ENCODE results near the gene COL5A1.

COL5A1 gene

GRCh38 chr9:134804871-134805270 lies 163.3 kb downstream of the COL5A1 start:
- no peak for DNase-seq

DNA sequence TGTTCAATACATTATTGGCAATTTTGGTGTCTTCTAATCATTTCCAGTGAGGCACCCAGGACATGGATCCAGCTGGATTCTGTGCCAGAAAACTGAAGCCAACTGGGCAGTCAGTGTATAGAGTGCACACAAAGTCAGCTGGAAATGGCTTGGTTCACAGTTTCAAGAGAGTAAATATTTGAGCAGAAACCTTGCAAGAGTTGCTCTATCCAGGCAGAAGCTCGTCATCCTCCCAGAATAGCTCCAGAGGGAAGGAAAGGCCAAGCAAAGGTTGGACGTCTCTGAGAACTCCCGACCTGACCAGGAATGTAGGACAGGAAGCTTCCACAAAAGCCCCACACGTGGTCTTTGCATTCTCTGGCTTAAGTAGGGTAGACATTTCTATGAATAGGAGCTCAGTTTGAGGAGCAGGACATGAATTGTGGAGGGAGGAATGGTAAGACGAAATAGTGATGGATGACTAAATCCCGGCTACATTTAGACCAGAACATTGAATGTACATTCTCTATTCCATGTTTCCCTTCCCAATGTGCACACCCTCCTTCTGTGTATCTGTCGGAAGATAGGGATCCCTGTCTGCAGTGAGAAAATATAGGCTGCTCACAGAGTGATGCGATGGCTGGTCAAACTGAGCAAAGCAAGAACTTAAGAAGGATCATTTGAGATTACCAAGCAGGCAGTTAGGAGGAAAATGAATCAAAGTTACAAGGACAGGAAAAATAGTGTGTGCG lies 166.3 kb downstream of the COL5A1 start:
- DNase-seq, result no peak

GRCh38 chr9:134808447-134808792 lies 166.8 kb downstream of the COL5A1 start:
- DNase-seq, result no peak

GRCh38 chr9:134809292-134809691 lies 167.7 kb downstream of the COL5A1 start:
- DNase-seq, result no peak

- no peak for DNase-seq
These were observed 168.2 kb downstream of the COL5A1 start for GRCh38 chr9:134809826-134810225.

GRCh38 chr9:134811079-134811672 lies 169.6 kb downstream of the COL5A1 start:
- DNase-seq, result no peak

GRCh38 chr9:134811673-134812342 lies 170.2 kb downstream of the COL5A1 start:
- DNase-seq, result no peak

DNA sequence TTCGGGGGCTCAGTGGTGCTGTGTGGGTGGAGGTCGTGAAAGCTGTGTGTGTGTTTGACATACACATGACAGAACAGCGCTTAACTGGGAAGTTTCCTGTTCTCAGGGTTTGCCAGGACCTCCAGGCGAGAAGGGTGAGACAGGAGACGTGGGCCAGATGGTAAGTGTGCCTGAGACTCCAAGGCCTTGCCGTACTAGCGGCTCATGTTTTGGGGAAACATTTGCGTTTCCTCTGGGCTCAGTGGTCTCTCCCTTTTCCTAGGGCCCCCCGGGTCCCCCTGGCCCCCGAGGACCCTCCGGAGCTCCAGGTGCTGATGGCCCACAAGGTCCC lies 170.7 kb downstream of the COL5A1 start:
- DNase-seq, result no peak

GRCh38 chr9:134813841-134814240 lies 172.2 kb downstream of the COL5A1 start:
- no peak for DNase-seq

DNA sequence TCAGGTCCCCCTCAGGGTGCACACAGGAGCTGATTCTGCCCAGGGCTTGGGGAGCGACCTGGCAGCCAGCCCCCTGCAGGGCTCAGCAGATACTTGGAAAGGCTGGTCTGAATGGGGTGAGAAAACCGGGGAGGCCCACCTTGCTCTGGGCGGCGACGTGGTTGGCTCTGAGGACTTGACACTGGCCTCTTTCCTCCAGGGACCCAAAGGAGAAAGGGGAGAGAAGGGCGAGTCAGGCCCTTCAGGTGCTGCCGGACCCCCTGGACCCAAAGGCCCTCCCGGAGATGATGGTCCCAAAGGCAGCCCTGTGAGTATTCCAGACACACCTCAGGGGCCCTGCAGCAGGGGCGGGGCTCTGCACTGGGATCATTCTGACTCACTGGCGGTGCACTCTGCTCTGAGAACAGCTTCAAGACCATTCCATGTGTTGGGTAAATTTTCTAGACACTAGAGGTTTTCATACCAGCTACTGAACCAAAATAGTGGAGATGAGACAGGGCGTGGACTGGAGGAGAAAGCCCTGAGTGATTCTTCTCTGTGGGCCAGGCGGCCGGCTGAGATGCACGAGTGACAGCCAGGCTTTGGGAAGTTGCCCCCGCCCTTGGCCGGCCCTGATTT lies 173.1 kb downstream of the COL5A1 start:
- no peak for DNase-seq

DNA sequence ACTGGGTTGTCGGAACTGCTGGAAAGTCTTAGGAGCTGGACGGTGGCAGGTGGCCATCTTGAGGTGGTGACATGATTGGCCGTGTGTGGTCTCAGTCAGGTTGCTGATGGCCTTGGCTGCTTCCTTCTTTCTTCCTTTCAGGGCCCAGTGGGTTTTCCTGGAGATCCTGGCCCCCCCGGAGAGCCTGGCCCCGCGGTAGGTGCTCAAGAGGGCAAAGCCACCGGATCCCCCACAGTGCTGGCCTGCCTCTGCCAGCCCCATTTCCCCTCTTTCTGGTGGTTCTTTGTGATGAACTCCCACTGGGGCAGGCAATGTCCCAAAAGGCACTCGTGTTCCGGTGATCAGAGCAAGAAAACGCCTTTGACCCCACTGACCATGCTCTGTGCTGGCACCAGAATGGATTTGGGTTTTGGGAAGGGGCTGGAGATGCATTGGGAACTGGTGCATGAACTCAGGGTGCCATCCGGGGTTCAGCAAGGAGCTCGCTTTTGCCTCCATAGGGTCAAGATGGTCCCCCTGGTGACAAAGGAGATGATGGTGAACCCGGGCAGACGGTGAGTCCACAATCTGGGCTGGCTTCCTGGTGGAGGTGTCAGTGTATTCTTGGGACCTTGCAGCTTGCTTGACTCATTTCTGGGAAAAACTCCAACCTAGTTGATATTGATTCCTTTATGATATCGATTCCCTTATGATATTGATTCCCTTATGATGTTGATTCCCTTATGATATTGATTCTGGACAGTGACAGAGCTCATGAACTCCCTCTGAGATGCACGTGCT lies 174.0 kb downstream of the COL5A1 start:
- no peak for DNase-seq

DNA sequence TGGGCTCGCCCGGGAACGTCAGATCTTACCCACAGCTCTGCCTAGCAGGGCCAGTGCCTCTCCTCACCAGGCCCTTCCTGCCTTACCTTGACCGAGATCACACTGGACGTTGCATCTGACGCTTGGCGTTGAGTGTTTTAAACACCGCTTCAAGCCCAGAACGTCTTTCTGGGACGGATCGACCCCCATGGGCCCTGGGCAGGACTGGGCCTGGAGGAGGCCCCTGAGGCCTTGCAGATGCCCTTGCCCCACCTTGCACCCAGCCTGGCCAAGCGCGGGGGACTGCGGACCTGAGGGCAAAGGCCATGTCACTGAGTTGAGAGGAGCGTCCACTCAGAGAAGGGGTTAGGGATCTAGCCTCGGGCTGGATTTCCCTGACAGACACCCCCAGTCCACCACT lies 174.7 kb downstream of the COL5A1 start:
- no peak for DNase-seq

GRCh38 chr9:134818000-134818568 lies 176.5 kb downstream of the COL5A1 start:
- DNase-seq, result no peak

- no peak for DNase-seq
These were observed 177.0 kb downstream of the COL5A1 start for GRCh38 chr9:134818591-134818990.

DNA sequence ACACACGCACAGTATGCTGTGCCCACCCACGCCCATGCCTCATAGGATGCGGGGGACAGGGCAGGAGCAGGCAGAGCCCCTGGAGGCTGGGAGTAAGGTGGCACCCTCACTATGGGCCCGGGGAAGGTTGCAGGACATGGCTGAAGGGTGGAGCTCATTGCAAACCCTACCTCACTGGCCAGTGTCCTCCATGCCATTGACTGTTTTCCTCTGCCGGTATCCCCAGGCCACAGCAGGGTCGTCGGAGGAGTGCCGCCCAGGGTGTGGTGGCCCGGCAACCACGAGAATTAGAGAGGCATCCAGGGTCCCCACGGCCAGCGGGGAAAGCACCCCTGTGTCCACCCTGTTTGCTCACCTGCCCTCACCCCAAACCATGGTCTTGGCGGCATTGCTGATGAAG lies 179.3 kb downstream of the COL5A1 start:
- DNase-seq, result no peak

GRCh38 chr9:134822541-134822940 lies 180.9 kb downstream of the COL5A1 start:
- no peak for DNase-seq

- no peak for DNase-seq
These were observed 182.0 kb downstream of the COL5A1 start for GRCh38 chr9:134823623-134824022.

- DNase-seq, result no peak
These were observed 183.0 kb downstream of the COL5A1 start for GRCh38 chr9:134824583-134824982.

- DNase-seq, result no peak
These were observed 183.4 kb downstream of the COL5A1 start for GRCh38 chr9:134825025-134825424.

GRCh38 chr9:134826336-134827285 lies 185.0 kb downstream of the COL5A1 start:
- no peak for DNase-seq

DNA sequence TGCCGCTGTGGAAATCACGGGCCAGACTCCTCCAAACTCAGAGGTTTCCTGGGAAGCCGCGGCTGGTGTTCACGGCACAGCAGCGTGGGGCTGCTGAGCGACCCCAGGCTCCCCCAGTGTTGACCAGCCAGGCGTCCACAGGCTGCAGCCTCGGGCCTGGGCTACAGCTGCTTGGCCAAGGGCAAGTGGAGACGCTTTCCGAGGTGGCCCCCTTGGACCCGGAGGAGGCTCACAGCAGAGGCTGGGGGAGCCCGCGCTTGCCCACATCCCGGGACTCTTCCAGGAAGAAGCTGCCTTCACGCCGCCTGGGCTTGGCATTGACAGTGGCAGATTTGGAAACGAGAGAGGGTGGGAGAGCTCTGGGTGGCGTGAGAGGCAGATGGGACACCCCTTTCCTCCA lies 186.0 kb downstream of the COL5A1 start:
- no peak for DNase-seq

DNA sequence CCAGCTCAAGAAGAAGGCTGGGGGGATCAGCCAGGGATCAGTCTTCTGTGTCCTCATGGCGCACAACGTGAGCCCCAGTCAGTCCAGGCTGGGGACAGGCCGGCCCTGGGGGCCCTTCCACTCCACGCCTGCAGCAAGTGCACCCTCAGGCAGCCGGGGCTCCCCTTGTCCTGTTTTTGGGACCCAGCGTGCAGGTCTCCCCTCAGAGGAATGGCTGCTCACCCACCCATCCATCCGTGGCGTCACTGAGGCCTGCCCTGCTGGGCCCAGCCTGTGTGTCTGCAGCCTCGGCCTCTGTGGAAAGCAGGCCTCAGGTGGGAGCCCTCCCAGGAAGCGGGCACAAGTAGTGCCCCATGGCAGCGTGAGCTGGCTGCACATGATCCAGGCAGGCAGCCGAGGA lies 186.4 kb downstream of the COL5A1 start:
- no peak for DNase-seq

All from activated CD4-positive, alpha-beta T cell treated with anti-CD3 and anti-CD28 coated beads for 4 hours (primary cell).